Kidney tubule cell (primary cell): ENCODE measurements around the gene RNF41.
A peak's percentile ranks its signal among the peaks of the same experiment; 100 is the strongest.

Source experiments
- DNase-seq: peaks from one replicate; pipeline ENCODE4 v3.0.0-alpha.2; 2018; ENCODE audit warnings: low spot score

The RNF41 gene

GRCh38 chr12:56243731-56244181 lies 22.0 kb upstream of the RNF41 start:
- DNase-seq = no peak

GRCh38 chr12:56242986-56243385 lies 21.3 kb upstream of the RNF41 start:
- DNase-seq = no peak

- DNase-seq = no peak
Measured at GRCh38 chr12:56241424-56242303, 19.9 kb upstream of the RNF41 start.

- DNase-seq = no peak
Measured at GRCh38 chr12:56237552-56237951, 15.8 kb upstream of the RNF41 start.

GRCh38 chr12:56236985-56237384 lies 15.3 kb upstream of the RNF41 start:
- no peak for DNase-seq

GRCh38 chr12:56236091-56236490 lies 14.4 kb upstream of the RNF41 start:
- DNase-seq = no peak

GRCh38 chr12:56234746-56235436 lies 13.2 kb upstream of the RNF41 start:
- DNase-seq = no peak

- no peak for DNase-seq
Measured at GRCh38 chr12:56231184-56231582, 9.5 kb upstream of the RNF41 start.

GRCh38 chr12:56230432-56231183 lies 8.9 kb upstream of the RNF41 start:
- peak; percentile 19 for DNase-seq

- no peak for DNase-seq
Measured at GRCh38 chr12:56229916-56230431, 8.3 kb upstream of the RNF41 start, which contains the start of gene SLC39A5. Gene SLC39A5, plus strand, starts transcription at chr12:56230051. Its CDS starts 1,224 bp downstream, at chr12:56231275.

- DNase-seq = no peak
Measured at GRCh38 chr12:56229082-56229481, 7.4 kb upstream of the RNF41 start.

GRCh38 chr12:56224954-56225353 lies 3.2 kb upstream of the RNF41 start:
- no peak for DNase-seq

- peak; percentile 98 for DNase-seq
Measured at GRCh38 chr12:56224102-56224701, 2.5 kb upstream of the RNF41 start, which contains the start of gene NABP2. Gene NABP2, plus strand, starts transcription at chr12:56224342. Its CDS starts 515 bp downstream, at chr12:56224857.

GRCh38 chr12:56223571-56224101 lies 1.9 kb upstream of the RNF41 start:
- no peak for DNase-seq

GRCh38 chr12:56222531-56222895 lies 791 bp upstream of the RNF41 start:
- no peak for DNase-seq

- peak; percentile 52 for DNase-seq
Measured at GRCh38 chr12:56221232-56221756, 428 bp downstream of the RNF41 start.

GRCh38 chr12:56220611-56221231 lies 1.0 kb downstream of the RNF41 start:
- peak; percentile 35 for DNase-seq

- DNase-seq = no peak
Measured at GRCh38 chr12:56219840-56220239, 1.9 kb downstream of the RNF41 start.

- no peak for DNase-seq
Measured at GRCh38 chr12:56216461-56216860, 5.3 kb downstream of the RNF41 start.

- no peak for DNase-seq
Measured at GRCh38 chr12:56213878-56214277, 7.8 kb downstream of the RNF41 start.

- DNase-seq = no peak
Measured at GRCh38 chr12:56212361-56212760, 9.4 kb downstream of the RNF41 start.
